Smooth muscle cell of the brain vasculature (primary cell): ENCODE results near the gene KRTAP12-3.

ENCODE experiments used
- DNase-seq: peaks from one replicate; pipeline ENCODE4 v3.0.0-alpha.2; 2012; ENCODE audit warnings: low read depth, low spot score

KRTAP12-3 gene

DNA sequence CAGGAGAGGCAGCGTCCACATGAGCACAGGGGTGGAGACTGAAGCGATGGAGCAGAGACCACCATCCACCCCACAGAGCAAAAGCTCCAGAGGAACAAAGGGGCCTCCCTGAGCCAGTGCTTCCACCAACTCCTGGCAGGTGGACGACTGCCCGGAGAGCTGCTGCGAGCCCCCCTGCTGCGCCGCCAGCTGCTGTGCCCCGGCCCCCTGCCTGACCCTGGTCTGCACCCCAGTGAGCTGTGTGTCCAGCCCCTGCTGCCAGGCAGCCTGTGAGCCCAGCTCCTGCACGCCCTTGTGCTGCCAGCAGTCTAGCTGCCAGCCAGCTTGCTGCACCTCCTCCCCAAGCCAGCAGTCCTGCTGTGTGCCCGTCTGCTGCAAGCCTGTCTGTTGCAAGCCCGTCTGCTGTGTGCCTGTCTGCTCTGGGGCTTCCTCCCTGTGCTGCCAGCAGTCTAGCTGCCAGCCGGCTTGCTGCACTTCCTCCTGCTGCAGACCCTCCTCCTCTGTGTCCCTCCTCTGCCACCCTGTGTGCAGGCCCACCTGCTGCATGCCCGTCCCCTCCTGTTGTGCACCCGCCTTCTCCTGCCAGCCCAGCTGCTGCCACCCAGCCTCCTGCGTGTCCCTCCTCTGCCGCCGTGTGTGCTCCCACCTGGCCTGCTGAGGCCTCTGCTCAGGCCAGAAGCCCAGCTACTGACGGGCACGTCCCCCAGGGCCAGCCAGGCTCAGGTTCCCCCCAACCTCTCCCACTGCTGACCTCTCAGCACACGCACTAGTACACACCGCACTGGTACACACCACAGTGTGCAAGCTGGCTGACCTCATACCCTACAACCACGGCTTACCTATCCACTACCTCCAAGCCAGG, 44.6 kb downstream of the KRTAP12-3 start:
- DNase-seq = no peak

DNA sequence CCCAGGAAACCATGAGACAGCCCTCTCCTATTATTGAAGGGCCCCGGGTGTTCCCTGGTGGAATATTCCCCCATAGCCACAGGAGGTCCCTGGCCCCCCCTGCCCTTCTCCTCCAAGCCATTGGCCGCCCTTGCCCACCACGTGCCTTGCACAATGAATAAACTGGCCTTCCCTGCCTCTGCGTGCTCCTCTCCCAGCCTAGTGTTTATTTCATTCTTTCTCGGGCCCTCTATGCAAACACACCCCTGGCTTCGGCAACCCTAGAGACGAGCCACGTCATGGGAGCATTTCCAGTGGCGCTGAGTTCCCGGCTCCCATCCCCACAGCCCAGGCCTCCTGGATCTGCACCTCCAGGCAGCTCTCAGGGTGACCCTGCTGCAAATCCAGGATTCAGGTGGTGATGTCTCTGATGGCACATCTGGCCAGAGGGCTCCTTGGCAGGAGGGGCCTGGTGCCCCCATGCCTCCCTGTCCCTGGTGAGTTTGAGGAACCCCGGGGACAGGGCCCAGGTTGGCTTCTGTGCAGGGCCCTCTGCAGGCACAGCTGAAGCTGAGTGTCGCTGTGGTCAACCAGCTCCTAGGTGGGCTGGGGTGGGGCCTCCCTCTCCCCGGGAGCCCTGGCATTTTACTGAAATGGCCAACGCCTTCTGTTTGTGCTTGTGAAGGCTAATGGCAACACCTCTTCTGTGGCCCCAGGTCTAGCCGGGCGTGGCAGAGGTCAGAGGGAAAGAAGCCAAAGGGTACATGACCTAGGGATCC, 45.4 kb downstream of the KRTAP12-3 start:
- no peak for DNase-seq

DNA sequence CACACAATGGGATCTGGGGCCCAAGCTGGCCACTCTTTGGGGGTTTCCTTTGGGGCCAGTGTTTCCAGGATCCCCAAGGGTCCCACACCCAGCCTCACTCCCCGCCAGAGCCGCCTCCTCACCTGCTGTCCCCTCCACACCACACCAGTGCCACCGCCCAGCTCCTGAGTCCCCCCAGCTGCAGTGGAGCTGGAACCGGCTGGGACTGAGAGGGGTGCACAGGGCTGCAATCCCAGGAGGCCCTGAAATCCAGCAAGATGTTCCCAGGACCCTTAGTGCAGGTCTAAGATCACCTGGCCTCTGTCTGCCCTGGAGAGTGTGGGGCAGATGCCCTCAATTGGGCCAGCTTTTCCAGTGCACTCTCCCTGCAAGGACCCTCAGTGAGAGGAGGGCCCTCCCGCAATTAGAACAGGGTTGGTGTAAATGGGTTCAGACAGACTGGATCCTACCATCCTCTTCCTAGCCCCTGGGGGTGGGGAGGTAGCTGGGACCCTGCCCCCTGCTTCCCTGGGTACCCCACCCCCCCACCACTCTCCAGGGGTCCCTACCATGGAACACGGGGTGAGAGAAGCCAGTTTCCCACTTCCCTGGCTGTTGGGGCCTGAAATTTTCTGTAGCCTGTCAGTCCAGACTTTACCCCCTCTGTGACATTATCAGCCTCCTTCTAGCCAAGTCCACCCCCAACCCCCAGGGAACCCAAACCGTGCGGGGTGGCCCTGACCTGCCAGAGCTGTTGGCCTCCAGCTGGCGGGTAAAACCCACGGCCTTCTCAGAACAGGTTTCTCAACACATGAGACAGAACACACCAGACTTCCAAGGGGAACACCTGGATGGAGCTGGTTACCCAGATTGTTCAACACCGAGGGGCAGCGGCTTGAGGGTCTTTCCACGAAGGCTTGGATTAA, 46.3 kb downstream of the KRTAP12-3 start:
- no peak for DNase-seq

DNA sequence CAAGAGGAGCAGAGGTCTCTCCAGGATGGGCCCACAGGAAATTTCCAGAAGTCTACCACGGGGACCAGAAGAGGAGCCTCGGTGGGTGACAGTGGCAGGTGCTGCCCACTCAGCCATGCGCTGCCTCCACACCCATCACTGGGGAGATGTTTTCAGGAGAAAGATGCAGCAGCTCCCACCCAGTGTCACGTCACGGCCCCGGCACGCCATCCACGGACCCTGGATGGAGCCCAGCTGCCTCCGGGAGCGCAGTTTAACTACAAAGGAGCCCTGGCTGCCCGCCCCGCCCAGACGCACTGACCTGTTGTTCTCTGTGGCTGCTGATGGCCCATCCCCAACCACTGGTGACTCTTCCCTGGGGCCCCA, 46.9 kb downstream of the KRTAP12-3 start:
- DNase-seq = no peak

DNA sequence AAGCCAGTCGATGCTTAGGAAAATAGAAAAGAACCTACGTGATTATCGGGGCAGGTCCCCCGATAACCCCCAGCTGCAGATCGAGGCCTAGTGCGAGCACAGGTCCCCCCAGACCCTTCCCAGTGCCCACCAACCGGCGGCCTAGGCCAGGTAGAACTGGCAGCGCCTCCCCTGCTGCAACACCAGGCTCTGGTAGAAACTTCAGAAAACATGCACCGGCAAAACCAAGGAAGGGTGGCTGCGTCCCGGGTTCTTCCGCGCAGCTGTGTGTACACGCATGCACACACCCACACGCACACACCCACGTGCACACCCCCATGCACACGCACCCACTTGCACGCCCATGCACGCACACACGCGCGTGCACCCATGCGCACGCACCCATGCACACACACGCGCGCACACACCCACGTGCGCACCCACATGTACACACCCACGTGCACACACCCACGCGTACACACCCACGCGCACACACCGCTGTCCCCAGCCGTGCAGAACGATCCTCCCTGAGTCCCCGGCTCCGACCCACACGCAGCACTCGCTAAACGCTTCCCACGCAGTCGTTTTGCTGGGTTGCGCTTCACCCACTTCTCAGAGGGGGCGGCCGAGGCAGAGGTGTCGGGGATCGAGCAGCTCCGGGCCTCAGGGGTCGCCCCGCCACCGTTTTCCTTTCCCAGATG, 48.4 kb downstream of the KRTAP12-3 start:
- DNase-seq = no peak

DNA sequence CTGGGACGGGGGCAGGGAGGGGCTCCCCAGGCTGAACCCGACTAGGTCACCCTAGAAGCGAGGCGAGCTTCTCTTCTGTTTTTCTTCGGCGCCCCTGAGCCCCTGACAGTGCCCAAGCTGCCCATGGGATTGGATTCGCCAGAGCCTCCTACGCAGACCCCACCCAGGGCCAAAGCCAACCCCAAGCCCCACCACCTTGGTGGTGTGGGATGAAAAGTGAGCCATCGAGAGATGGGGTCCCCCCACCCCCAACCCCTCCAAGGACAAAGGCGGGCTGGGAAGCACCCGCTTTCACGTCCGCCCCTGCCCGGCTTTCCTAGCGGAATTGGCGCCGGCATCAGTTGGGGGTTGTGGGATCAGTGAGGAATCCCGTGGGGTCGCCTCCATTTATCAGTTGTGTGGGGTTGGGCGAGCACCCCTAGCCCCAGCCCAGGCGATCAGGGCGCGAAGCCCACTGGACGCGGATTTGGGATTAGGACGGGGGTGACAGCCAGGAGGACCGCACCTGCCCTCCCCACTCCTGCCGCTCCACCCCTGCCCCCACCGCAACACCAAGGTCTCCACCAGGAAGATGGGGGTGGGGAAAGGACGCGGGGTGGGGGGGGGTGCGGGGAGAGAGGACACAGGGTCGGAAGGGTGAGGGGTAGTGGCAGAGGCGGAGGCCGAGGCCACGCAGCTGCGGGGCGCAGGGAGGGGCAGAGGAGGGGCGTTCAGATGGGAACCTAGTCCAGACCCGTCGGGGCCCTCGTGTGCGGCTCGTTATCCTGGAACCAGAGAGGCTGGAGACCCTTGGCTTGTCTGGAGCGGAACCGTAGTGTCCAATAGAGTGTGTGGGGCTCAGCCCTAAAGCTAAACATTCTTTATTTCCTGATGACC, 49.2 kb downstream of the KRTAP12-3 start:
- no peak for DNase-seq
